NCI-H2029 (cell line): Measurements from ENCODE around the gene SRSF6.
"Not testable (repeated sequence)": the region's sequence is repeated elsewhere in the genome, so short reads cannot be mapped to it uniquely, and the experiment has no call there.

Experiments
- DNase-seq: peaks from one replicate; lab custom pipeline; 2025; lab: John Stamatoyannopoulos, UW

SRSF6 gene

GRCh38 chr20:43448748-43449535 lies 8.8 kb upstream of the SRSF6 start:
- DNase-seq = peak; percentile 4

- DNase-seq = no peak
Observed at GRCh38 chr20:43450841-43451799, 6.6 kb upstream of the SRSF6 start.

- DNase-seq = no peak
Observed at GRCh38 chr20:43452404-43453126, 5.1 kb upstream of the SRSF6 start.

DNA sequence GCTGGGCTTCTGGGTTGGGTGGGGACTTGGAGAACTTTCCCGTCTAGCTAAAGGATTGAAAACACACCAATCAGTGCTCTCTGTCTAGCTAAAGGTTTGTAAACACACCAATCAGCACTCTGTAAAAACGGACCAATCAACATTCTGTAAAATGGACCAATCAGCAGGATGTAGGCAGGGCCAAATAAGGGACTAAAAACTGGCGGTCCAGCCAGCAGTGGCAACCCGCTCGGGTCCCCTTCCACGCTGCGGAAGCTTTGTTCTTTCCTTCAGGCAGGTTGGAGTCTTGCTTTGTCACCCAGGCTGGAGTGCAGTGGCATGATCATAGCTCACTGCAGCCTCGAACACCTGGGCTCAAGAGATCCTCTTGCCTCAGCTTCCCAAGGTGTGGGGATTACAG lies 1.4 kb upstream of the SRSF6 start:
- not testable (repeated sequence) for DNase-seq

- DNase-seq = peak; percentile 93
Observed at GRCh38 chr20:43456809-43457639, 672 bp upstream of the SRSF6 start.

GRCh38 chr20:43458422-43458924 lies 777 bp downstream of the SRSF6 start:
- DNase-seq = no peak

GRCh38 chr20:43459022-43459942 lies 1.6 kb downstream of the SRSF6 start:
- DNase-seq = no peak

- DNase-seq = no peak
Observed at GRCh38 chr20:43460172-43460829, 2.6 kb downstream of the SRSF6 start.

DNA sequence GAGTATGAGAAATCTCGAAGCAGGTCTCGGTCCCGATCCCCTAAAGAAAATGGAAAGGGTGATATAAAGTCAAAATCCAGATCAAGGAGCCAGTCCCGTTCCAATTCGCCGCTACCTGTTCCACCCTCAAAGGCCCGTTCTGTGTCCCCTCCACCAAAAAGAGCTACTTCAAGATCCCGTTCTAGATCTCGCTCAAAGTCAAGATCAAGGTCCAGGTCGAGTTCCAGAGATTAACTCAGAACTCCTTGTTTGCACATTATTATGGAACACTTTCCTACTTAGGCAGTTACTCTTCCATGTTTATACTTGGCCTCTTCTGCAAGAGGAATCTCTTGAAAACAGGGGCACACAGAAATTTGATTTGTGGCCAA lies 3.1 kb downstream of the SRSF6 start:
- no peak for DNase-seq

DNA sequence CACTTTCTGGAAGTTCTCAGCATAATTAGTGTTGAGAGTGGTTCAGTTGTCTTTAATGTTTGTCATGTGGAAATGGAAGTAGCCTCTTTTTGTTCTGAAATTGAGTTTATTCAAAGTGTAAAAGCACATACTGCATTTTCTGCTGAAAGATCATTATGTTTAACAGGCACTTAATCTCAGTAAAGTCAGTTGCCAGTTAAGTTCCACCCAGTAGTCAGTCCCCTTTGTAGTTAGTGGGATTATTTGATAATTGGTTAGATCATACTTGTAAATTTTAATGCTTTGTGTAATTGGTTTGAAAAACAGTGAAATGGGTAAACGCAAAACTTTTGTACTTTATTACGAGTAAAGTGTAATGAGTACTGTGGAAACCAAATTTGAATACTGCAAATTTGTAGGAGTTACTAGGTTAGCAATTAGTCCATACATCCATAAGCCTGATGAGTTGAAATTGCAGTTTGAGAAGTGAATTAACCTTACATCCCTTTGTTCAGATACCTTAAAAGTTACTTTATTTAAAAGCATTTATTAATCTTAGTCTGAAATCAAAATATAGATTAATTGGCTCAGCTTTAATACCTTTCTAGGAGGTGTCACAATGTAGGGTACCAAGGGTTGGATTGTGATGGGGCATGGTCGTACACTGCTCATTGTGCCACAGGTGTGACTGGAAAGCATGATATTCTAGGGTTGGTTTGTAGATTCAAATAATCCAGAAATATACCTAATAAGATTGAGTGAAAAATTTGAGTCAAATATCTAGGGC lies 4.4 kb downstream of the SRSF6 start:
- DNase-seq = no peak

DNA sequence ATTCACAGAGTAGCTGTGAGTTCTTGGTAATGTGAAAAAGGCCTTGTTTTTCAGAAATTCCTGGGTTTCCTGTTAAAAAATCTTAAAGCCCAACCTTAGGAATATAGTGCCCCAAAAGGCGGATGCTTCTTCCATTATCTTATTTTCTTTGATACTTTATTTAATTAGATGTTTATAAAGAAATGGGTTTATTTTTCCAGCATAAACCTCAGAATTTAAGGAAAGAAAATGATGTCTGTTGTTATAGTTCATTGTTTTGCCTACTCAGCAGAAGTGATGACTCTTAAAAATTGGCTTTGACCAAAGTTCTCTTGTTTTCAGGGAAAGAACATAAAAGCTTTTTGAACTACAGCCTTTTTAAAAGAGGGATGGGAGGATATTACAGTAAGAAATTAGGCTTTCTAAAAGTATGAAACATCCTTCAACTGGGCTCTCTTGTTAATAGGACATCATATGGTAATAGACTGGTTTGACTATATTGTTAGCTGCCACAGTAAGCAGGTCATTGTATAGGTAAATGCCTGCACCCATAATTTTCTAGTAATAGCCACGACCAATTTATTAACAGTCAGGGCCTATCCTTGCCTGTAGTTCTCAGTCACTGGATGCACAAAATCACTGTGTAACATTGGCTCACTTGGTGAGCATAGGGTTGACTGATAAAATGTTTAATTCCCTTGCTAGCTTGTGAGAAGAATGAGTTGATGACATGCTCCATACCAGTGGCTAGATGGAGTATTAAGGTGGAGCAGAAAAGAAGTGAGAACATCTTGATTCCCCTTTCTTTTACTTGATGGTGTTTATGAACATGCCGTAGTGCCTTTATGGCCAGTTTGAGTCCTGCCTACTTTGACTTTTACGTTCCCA lies 5.2 kb downstream of the SRSF6 start:
- no peak for DNase-seq

DNA sequence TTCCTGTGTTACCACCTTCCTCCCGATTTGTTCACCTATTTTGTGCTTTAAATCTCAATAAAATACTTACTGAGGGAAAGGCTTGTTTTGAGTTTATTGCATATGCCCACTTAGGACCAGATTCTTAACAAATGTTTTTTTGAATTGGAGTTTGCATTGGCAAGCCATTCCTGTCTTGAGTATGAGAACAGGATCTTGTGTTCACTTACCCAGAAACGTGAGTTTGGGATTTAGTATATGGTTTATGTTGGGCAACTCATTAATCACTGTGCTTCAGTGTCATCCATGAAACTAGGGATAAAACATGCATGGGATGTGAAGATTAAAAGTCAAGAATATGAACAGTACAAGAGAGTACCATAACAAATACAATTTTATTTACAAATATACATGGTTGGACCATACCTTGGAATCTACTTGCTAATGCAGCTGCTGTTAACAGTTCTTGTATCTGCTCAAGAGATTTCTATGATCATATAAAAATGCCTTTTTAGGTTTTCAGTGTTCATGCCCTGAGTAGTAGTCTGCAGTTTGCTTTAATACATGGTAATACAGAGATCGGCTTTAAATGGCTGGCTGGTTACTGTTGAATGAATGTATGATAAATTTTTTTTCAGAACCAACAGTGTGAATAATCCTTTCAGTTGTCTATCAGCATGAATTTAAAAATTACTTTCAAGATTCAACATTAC lies 6.0 kb downstream of the SRSF6 start:
- no peak for DNase-seq

GRCh38 chr20:43464219-43464790 lies 6.6 kb downstream of the SRSF6 start:
- DNase-seq = no peak

DNA sequence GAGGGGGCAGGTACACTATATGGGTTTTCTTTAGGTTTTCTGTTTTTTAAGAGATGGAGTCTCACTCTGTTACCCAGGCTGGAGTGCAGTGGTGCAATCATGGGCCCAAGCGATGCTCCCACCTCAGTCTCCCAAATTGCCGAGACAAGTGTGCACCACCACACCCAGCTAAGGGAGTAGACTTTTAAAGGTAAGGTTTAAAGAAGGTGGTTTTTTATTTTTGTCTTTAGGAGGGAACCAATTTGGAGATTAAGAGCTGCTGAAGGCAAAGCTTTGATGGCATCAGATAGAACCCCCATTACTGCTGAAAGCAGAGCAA lies 7.9 kb downstream of the SRSF6 start:
- no peak for DNase-seq

DNA sequence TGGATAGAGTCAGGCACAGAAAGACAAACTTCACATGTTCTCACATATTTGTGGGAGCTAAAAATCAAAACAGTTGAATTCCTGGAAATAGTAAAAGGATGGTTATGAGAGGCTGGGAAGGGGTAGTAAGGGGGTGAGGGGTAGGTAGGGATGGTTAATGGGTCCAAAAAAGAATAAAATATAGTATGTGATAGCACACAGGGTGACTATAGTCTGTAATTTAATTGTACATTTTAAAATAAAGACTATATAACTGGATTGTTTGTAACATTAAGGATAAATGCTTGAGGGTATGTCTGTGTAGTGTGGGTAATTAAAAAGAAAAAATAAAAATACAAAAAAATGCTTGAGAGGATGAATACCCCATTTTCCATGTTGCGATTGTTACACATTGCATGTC lies 9.9 kb downstream of the SRSF6 start:
- DNase-seq = no peak

GRCh38 chr20:43472671-43473380 lies 15.1 kb downstream of the SRSF6 start:
- DNase-seq = no peak

- DNase-seq = no peak
Observed at GRCh38 chr20:43473381-43473704, 15.6 kb downstream of the SRSF6 start.
